ENCODE data around the gene EPS8L3.

DNA sequence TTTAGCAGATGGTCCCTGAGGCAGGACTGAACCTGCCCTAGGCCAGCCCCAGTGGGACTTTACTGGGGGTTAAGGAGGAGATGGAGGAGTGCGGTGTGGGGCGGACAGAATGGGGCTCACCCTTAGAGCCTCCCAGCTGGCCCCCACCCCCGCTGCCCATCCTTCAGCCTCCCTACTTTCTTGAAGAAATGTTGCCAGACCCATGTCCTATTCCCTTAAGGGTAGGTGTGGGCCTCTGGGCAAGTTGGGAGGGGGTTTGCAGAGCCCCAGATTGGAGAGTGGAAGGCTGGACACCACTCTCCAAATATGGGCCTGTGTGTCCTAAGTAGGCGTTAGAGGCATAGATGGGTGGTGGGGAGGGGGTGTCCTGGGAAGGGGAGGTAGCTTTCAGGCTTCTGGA is 19.2 kb upstream of the EPS8L3 start:
- no peak for TF ChIP-seq HDGF (IDR thresholded peaks at IDR 0.05)
- no peak for TF ChIP-seq WRNIP1 (IDR thresholded peaks at IDR 0.05; ENCODE audit: borderline replicate concordance, low read depth, low read length)
- no peak for TF ChIP-seq E2F8 (IDR thresholded peaks at IDR 0.05; ENCODE audit: low read depth, partially characterized antibody)

Measured in GM12878 (cell line).